Measurements from ENCODE around the gene ZNF483.

DNA sequence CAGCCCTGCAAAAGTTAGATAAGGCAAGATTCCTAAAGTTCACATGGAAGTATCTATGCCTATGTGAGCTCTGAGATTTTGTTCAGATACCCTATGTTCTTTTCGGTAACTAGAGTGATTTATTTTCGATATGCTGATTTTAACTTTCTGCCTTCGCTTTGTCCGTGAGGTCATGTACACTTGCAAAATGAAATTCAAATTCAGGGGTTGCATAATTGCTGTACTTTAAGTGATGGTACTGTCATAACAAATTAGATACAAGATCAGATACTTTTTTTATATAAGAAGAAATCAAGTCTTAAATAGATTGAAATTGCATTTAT lies 40.4 kb upstream of the ZNF483 start:
- TF ChIP-seq CTCF (optimal IDR thresholded peaks at IDR 0.05 in 1 of 3, IDR thresholded peaks at IDR 0.05 in 1 of 3, conservative IDR thresholded peaks at IDR 0.05 in 1 of 3; ENCODE audit: extremely low read depth in 1 of 3, insufficient read depth in 2 of 3, low read length in 3 of 3) (no peak), EZH2 (IDR thresholded peaks at IDR 0.05; ENCODE audit: low read length) (no peak)

Data from keratinocyte (primary cell).